HG03432 (cell line): ENCODE data around the gene PLD2.
"Not testable (repeated sequence)": the region's sequence is repeated elsewhere in the genome, so short reads cannot be mapped to it uniquely, and the experiment has no call there.

Source experiments
- ATAC-seq: cut with Tn5 transposase; IDR thresholded peaks from one replicate; pipeline ENCODE4 v1.9.1; 2021; ENCODE audit warnings: mild to moderate bottlenecking, moderate library complexity; ENCODE audit not compliant: unreplicated experiment

Gene PLD2

GRCh38 chr17:4856271-4856936 is 49.5 kb downstream of the PLD2 start:
- no peak for ATAC-seq

GRCh38 chr17:4856937-4857314 is 50.0 kb downstream of the PLD2 start:
- no peak for ATAC-seq

DNA sequence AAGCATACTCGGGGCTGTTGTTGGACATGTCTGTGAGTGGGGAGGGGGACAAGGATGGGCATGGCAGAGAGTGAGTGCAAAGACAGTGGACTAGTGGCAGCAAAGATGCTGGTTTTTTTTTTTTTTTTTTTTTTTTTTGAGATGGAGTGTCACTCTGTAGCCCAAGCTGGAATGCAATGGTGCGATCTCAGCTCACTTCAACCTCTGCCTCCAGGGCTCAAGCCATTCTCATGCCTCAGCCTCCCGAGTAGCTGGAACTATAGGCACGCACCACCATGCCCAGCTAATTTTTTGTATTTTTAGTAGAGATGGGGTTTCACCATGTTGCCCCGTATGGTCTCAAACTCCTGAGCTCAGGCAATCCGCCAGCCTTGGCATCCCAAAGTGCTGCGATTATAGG is 50.4 kb downstream of the PLD2 start:
- ATAC-seq, result not testable (repeated sequence)

- ATAC-seq, result no peak
Measured at GRCh38 chr17:4858068-4858881, 51.3 kb downstream of the PLD2 start.

DNA sequence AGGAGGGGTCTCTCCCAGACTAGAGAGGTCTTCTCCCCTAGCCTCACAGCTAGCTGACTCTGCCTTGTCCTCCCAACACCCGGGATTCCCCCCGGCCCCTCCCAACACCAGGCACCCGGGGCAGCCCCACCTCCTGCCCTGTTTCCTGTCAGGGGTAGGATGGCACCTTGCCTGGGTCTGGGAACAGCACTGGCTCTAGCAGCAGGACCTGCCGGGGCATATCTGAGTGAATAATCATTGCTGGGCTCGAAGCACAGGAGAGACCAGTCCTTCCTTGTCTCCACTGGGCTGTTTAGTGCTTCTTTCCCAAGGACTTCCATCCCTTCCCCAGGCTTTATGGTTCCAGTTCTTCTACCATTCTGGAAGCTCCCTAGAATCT is 51.9 kb downstream of the PLD2 start:
- no peak for ATAC-seq

DNA sequence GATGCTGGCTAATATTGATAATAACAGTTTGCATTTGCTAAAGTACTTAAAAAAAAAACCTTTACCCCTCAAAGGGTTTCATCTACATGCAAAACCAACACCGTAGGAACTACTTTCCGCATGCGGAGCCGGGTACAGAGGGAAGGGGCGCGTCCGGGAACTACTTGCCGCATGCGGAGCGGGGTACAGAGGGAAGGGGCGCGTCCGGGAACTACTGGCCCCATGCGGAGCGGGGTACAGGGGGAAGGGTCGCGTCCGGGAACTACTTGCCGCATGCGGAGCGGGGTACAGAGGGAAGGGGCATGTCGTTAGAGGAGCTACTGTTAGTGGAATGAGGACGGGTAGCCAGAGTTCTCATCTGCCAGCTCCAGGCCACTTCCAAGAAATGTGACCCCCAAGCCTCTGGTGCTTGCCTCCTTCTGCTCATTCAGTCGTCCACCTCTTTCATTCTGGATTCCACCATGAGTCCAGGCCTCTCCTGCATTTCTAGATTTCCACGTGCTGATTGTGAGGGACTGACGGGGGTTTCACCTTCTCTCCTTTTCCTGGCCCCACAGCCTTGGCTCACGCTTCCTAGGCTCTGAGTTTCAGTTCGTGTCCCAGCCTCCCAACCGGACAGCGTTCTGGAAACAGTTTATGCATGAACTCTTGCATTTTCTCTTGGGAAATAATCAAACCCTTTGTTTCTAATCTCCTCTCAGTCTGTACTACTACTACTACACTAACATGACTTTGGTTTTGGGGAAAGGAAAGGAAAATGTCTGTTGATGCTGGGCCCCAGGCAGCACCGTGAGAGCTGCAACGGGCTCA is 53.1 kb downstream of the PLD2 start:
- no peak for ATAC-seq

DNA sequence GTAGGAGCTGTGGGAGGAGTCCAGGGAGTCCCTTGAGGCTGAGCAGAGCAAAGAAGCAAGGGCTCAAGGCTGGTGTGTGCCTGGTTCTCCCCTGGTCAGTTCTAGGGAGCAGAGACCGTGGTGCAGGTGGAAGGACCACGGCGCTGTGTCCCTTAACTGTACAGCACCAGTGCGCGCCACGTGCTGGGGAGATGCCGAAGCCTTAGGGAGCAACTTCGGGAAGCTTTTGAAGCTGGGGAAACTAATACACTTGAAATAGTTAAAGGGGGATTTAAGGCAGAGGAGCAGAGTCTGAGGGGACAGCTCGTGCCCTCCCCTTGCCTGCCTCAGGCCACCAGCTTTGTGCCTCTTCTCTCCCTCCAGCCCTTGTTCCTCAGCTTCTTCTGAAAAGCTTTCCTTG is 53.7 kb downstream of the PLD2 start:
- ATAC-seq, result no peak

DNA sequence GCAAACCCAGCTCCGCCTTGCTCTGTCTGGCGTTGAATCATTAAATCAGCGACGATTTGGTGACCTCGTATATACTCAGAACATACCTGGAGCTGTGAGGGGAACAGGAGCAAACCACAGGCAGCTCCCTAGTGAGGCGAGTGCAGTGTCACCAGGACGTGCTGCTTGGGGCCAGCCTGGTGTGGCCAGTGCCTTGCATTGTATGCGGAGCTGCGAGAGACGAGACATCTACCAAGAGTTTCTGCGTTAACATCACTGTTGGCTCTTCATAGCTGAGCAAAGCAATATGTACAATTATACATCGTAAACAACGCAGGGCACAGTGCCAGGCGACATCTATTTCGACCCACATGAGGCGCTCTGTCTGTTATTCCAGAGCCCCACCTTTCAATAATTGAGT is 54.1 kb downstream of the PLD2 start:
- no peak for ATAC-seq

GRCh38 chr17:4862720-4863119 is 55.8 kb downstream of the PLD2 start:
- no peak for ATAC-seq

GRCh38 chr17:4863321-4863720 is 56.4 kb downstream of the PLD2 start:
- no peak for ATAC-seq

- ATAC-seq, result not testable (repeated sequence)
Measured at GRCh38 chr17:4867535-4867934, 60.6 kb downstream of the PLD2 start.

- not testable (repeated sequence) for ATAC-seq
Measured at GRCh38 chr17:4869058-4869998, 62.4 kb downstream of the PLD2 start.

- no peak for ATAC-seq
Measured at GRCh38 chr17:4870855-4871254, 63.9 kb downstream of the PLD2 start.

GRCh38 chr17:4872786-4873185 is 65.8 kb downstream of the PLD2 start:
- ATAC-seq, result no peak
